SK-N-MC (cell line): ENCODE measurements around the gene ZKSCAN1.

Source experiments
- EZH2 ChIP-seq: fragments of 200-600 bp; sonication (generic); IDR thresholded peaks from one replicate; pipeline ENCODE4 v1.6.1; 2017; ENCODE audit warnings: antibody characterized with exemption
- POLR2AphosphoS5 ChIP-seq: IDR thresholded peaks from 2 replicates; pipeline ENCODE4 v1.6.1; 2012; ENCODE audit warnings: mild to moderate bottlenecking, low read depth, low read length, borderline replicate concordance

DNA sequence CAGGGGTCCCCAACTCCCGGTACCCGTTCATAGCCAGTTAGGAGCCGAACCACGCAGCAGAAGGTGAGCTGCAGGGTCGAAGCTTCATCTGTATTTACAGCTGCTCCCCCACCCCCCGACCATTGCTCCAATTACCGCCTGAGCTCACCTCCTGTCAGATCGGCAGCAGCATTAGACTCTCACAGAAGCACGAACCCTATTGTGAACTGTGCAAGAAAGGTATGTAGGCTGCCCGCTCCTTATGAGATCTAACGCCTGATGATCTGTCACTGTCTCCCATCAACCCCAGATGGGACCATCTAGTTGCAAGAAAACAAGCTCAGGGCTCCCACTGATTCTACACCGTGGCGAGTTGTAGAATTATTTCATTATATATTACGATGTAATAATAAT is 24.9 kb upstream of the ZKSCAN1 start:
- no peak for TF ChIP-seq POLR2AphosphoS5
- no peak for TF ChIP-seq EZH2
